Aorta (tissue), 5 donors: ENCODE measurements around the gene ADD3. TPM values are rescaled to one million over a fixed set of nuclear protein-coding genes. Genes with fewer than 3 reads are reported as not detected.

Source experiments
- ATAC-seq: fragments of 200-7000 bp; cut with Tn5 transposase; one replicate; pipeline ENCODE4 v1.9.1; 2022; ENCODE audit warnings: moderate library complexity; ENCODE audit not compliant: low FRiP score
- DNase-seq, 2 donors: peaks; one replicate each; pipeline ENCODE4 v3.0.0-alpha.2; 2020
- H3K27ac ChIP-seq, 2 donors: one replicate each; pipeline ENCODE4 v1.5.1; 2013; ENCODE audit warnings: low read length in 2 of 2, mild to moderate bottlenecking in 2 of 2, moderate library complexity in 2 of 2, control low read depth in 1 of 2, inconsistent platforms in 1 of 2, low read depth in 1 of 2
- H3K27me3 ChIP-seq, 2 donors: one replicate each; pipeline ENCODE4 v1.6.1; 2013; ENCODE audit warnings: control low read depth in 1 of 2, low read length in 1 of 2, mild to moderate bottlenecking in 1 of 2, moderate library complexity in 1 of 2; ENCODE audit not compliant: insufficient read depth in 2 of 2, control insufficient read depth in 1 of 2
- H3K36me3 ChIP-seq, 2 donors: one replicate each; pipeline ENCODE4 v1.6.1; 2013; ENCODE audit warnings: control low read depth in 1 of 2, low read length in 1 of 2, mild to moderate bottlenecking in 1 of 2; ENCODE audit not compliant: insufficient read depth in 2 of 2, control insufficient read depth in 1 of 2
- H3K4me1 ChIP-seq, 2 donors: one replicate each; pipeline ENCODE4 v1.6.1; 2013; ENCODE audit warnings: low read length in 2 of 2, control low read depth in 1 of 2, mild to moderate bottlenecking in 1 of 2, moderate library complexity in 1 of 2; ENCODE audit not compliant: insufficient read depth in 2 of 2, control insufficient read depth in 1 of 2
- H3K4me3 ChIP-seq, 2 donors: one replicate each; pipeline ENCODE4 v1.5.1; 2013; ENCODE audit warnings: low read length in 2 of 2, control low read depth in 1 of 2, mild to moderate bottlenecking in 1 of 2
- H3K9me3 ChIP-seq: one replicate; pipeline ENCODE4 v1.6.1; 2013; ENCODE audit warnings: mild to moderate bottlenecking, low read length; ENCODE audit not compliant: control insufficient read depth
- WGBS, 2 donors: extraction: QIAGEN DNeasy Blood & Tissue Kit; methylation state at CpG; one replicate each; pipeline ENCODE4 v1.1.7; 2013; 5-methylcytosine and 5-hydroxymethylcytosine counted together
- intact Hi-C, 2 donors: fragments of 100-400 bp; cut with DNase I; formaldehyde crosslinking; loops; one replicate each; pipeline versions ENCODE4 v1.14.2 to v1.15.0; 2022
- polyA plus RNA-seq, 2 donors: library from polyadenylated mRNA; stranded (reverse); fragments of 200-250 nt; gene quantifications; one replicate each; pipeline ENCODE4 v1.2.3, GENCODE V29; 2013
- total RNA-seq, 2 donors: library from RNA; stranded (reverse); fragmentation: NEBNext Ultra II Directional; extraction: Animal tissue kit (Norgen Biotek cat#: 25700); gene quantifications; one replicate each; pipeline ENCODE4 v1.2.1, GENCODE V29; 2021
- donor health status: healthy with polysubstance abuse.
- donor health status: Bipolar disorder and iron deficiency.
- donor health status: DM: no; HTN: no; CAD: no.
- donor health status: DM: no; HTN: no; CAD: no.
- donor health status: DM: yes; HTN: yes; CAD: no.

The ADD3 gene
- total and polyA plus RNA-seq, 4 donors, result 41.1 to 197 (median 106) TPM

- Histone ChIP-seq H3K27me3 (no peaks in the 10 kb centered on the region), H3K27ac (no peak overlapping the region), H3K4me3 (no peak overlapping the region), H3K9me3 (no peaks in the 10 kb centered on the region), H3K36me3 (no peaks in the 10 kb centered on the region), H3K4me1 (peaks cover 15 to 25% of the 10 kb centered on the region in 2 donors)
- 93 to 95% methylated on average over 10 of the region's 10 CpGs for WGBS, 2 donors
- no peak for DNase-seq
- intact Hi-C loops, result loop anchor here in 1 of 2 donors (5.0 kb wide), 1 partner anchor 42 kb away; the partner anchor contains the start of gene XPNPEP1
- ATAC-seq, result no peak
Observed at GRCh38 chr10:109964318-109964717, 43.5 kb upstream of the ADD3 start.

GRCh38 chr10:109966961-109967738 lies 40.6 kb upstream of the ADD3 start:
- Histone ChIP-seq H3K4me3 (no peak overlapping the region), H3K27me3 (no peaks in the 10 kb centered on the region), H3K4me1 (peaks cover 17 to 18% of the 10 kb centered on the region in 2 donors), H3K27ac (peak overlapping the region in 1 of 2 donors; percentile 51), H3K9me3 (no peaks in the 10 kb centered on the region), H3K36me3 (no peaks in the 10 kb centered on the region)
- ATAC-seq, result no peak
- no peak for DNase-seq
- intact Hi-C loops, result loop anchor here (5.0 kb wide), 2 partner anchors 40 to 75 kb away; partner anchors contain the start of gene ADD3 (in 2 of the 2)
- 27 to 32% methylated on average over 9 of the region's 9 CpGs for WGBS, 2 donors

- no peak for ATAC-seq
- no peaks in the 10 kb centered on the region for H3K9me3 ChIP-seq
Observed at GRCh38 chr10:109967739-109968088, 40.1 kb upstream of the ADD3 start.

GRCh38 chr10:109968953-109969759 lies 38.6 kb upstream of the ADD3 start:
- Histone ChIP-seq H3K4me3 (no peak overlapping the region), H3K9me3 (no peaks in the 10 kb centered on the region), H3K36me3 (no peaks in the 10 kb centered on the region), H3K27me3 (no peaks in the 10 kb centered on the region), H3K4me1 (peaks cover 9 to 14% of the 10 kb centered on the region in 2 donors), H3K27ac (peak overlapping the region in 1 of 2 donors; percentile 56)
- DNase-seq (no peak), ATAC-seq (no peak)
- intact Hi-C loops, result loop anchor here (2.0 to 5.0 kb wide), 3 partner anchors 38 to 77 kb away; partner anchors contain the start of gene ADD3 (in 2 of the 2)
- 13 to 16% methylated on average over 14 of the region's 14 CpGs for WGBS, 2 donors

More at GRCh38 chr10:109967739-109968088, 40.1 kb upstream of the ADD3 start:
- intact Hi-C loops, result loop anchor here (2.0 to 5.0 kb wide), 3 partner anchors 40 to 75 kb away; partner anchors contain the start of gene ADD3 (in 2 of the 2)
- H3K27me3 ChIP-seq, result no peaks in the 10 kb centered on the region
- DNase-seq, result no peak
- H3K36me3 ChIP-seq, result no peaks in the 10 kb centered on the region
- peaks cover 11 to 15% of the 10 kb centered on the region in 2 donors for H3K4me1 ChIP-seq
- no peak overlapping the region for H3K27ac ChIP-seq
- no peak overlapping the region for H3K4me3 ChIP-seq

GRCh38 chr10:109969760-109970346 lies 37.9 kb upstream of the ADD3 start:
- 20 to 23% methylated on average over 8 of the region's 8 CpGs for WGBS, 2 donors
- Histone ChIP-seq H3K27me3 (no peaks in the 10 kb centered on the region), H3K4me3 (no peak overlapping the region), H3K27ac (peak overlapping the region in 1 of 2 donors; percentile 56), H3K4me1 (peaks cover 9 to 14% of the 10 kb centered on the region in 2 donors), H3K36me3 (no peaks in the 10 kb centered on the region), H3K9me3 (no peaks in the 10 kb centered on the region)
- no peak for DNase-seq
- intact Hi-C loops, result loop anchor here (2.0 to 5.0 kb wide), 3 partner anchors 37 to 78 kb away; partner anchors contain the start of gene ADD3 (in 2 of the 2)
- peak; percentile 8 for ATAC-seq

GRCh38 chr10:109971634-109972033 lies 36.1 kb upstream of the ADD3 start:
- Histone ChIP-seq H3K27ac (no peak overlapping the region), H3K36me3 (no peaks in the 10 kb centered on the region), H3K4me1 (peaks cover 7 to 16% of the 10 kb centered on the region in 2 donors), H3K9me3 (no peaks in the 10 kb centered on the region), H3K4me3 (no peak overlapping the region), H3K27me3 (no peaks in the 10 kb centered on the region)
- DNase-seq (no peak), ATAC-seq (no peak)
- intact Hi-C loops, result no loop called here
- WGBS, 2 donors, result 58 to 68% methylated on average over 3 of the region's 3 CpGs

GRCh38 chr10:109972372-109973001 lies 35.3 kb upstream of the ADD3 start:
- H3K4me1 ChIP-seq, result peaks cover 7 to 17% of the 10 kb centered on the region in 2 donors
- H3K27ac ChIP-seq, result no peak overlapping the region
- ATAC-seq, result no peak
- intact Hi-C loops, result no loop called here
- DNase-seq, result no peak
- 97 to 100% methylated on average over 2 of the region's 2 CpGs for WGBS, 2 donors
- H3K36me3 ChIP-seq, result no peaks in the 10 kb centered on the region
- no peaks in the 10 kb centered on the region for H3K9me3 ChIP-seq
- no peak overlapping the region for H3K4me3 ChIP-seq
- H3K27me3 ChIP-seq, result no peaks in the 10 kb centered on the region

- peaks cover 7 to 15% of the 10 kb centered on the region in 2 donors for H3K4me1 ChIP-seq
- H3K27ac ChIP-seq, result no peak overlapping the region
- 88 to 90% methylated on average over 3 of the region's 3 CpGs for WGBS, 2 donors
- DNase-seq, result no peak
- no peak overlapping the region for H3K4me3 ChIP-seq
- no peaks in the 10 kb centered on the region for H3K36me3 ChIP-seq
- no peaks in the 10 kb centered on the region for H3K9me3 ChIP-seq
- ATAC-seq, result no peak
- intact Hi-C loops, result no loop called here
- H3K27me3 ChIP-seq, result no peaks in the 10 kb centered on the region
Observed at GRCh38 chr10:109973326-109973829, 34.4 kb upstream of the ADD3 start.
